Left lobe of liver (tissue), 2 donors: ENCODE data around the gene FADS6. TPM values are rescaled to one million over a fixed set of nuclear protein-coding genes. Genes with fewer than 3 reads are reported as not detected.

Experiments used
- ATAC-seq: fragments of 200-7000 bp; cut with Tn5 transposase; one replicate; pipeline ENCODE4 v1.9.1; 2020; ENCODE audit warnings: mild to moderate bottlenecking, moderate library complexity
- DNase-seq: peaks from one replicate; pipeline ENCODE4 v3.0.0-alpha.2; 2020; ENCODE audit warnings: low spot score
- total RNA-seq: library from RNA; stranded (reverse); gene quantifications from one replicate; pipeline ENCODE4 v1.2.1, GENCODE V29; 2021
- donor health status: DM: no; HTN: no; CAD: no; lungs with moderate emphysema.
- donor health status: DM: no; HTN: yes; CAD: no.

The FADS6 gene
- total RNA-seq, 1 donor from 2014 or later: 1.8 TPM

- ATAC-seq: no peak
- no peak for DNase-seq
Observed at GRCh38 chr17:74856112-74856511, 37.3 kb downstream of the FADS6 start.

DNA sequence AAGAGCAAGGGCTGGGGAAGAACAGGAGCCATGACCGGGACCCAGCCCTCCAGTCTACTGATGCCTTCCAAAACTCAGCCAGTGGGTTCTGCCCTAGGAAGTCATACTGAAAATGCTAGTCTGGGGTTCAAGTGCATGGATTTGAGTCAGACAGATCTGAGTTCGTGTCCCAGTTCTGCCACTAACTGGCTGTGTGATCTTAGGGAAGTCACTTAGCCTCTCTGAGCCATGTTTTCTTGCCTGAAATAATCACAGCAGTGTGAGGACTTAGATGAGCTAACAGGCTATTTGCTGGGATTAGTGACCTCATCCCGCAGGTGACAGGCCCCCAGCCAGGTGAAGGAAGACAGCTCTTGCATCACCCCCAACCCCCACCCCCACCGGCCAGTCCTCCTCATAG lies 38.1 kb downstream of the FADS6 start:
- DNase-seq: no peak
- no peak for ATAC-seq

GRCh38 chr17:74854792-74855191 lies 38.6 kb downstream of the FADS6 start:
- ATAC-seq: no peak

DNA sequence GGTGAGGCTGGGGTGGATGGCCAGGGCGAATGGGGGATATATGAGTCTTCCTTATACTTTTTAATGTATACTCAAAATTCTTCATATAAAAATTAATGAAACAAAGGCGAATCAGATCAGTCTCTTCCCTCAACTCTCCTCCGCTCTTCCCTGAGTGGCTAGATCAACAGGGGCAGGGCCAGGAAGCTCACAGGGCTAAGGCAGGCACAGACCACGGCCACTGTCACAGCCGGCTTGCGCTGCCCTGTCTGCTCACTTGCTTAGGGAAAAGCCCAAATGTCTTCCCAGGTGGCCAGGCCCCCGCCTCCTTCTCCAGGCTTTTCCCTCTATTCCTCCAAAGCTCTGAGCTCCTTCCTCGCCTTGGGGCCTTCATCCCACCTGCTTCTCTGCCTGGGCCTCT lies 39.8 kb downstream of the FADS6 start:
- ATAC-seq (no peak), DNase-seq (no peak)

More at GRCh38 chr17:74854792-74855191, 38.6 kb downstream of the FADS6 start:
- no peak for DNase-seq

DNA sequence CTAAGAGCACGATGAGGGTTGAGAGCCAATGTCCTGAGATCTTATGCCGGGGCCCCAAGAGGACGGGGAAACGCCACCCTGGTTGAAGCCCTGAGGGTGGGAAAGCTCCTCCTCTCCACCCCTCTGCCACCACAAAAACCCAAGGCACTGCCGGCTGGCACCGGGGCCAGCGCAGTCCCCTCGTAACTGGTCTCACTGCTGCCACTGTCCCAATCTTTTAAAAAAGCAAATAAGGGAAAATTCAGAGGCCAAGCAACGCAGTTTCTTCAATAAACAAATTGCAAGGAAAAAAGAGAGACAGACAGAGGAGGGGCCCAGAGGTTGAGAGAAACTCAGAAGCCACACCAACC lies 40.4 kb downstream of the FADS6 start:
- no peak for ATAC-seq
- no peak for DNase-seq

- DNase-seq (no peak), ATAC-seq (peak; percentile 27)
Observed at GRCh38 chr17:74852237-74853047, 41.0 kb downstream of the FADS6 start.

DNA sequence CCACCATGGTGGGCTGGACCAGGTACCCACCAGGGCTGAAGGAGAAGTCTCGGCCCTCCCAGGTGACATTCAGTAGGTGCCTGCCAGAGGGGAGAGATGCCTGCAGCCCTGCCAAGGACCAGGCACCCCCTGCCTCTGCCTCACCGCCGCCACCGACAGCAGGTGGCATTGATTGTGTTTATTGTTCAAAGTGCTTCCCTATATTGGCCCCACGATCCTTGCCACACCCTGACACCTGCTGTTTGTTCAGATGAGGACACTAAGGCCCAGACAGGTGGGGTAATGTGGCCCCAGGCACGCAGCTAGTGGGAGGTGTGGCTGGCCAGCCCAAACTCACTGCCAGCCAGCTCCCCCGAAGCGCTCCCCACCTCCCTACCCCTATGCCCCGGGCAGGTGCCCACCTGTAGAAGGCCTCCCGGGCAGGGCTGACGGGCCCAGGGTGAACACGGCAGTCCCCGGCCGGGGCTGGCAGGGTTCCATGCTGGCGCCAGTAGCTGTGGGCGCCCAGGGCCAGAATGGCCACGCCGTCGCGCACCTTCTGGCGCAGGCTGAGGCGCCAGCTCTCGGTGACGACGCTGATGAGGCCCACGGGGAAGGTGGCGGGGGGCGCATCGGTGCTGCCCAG lies 41.7 kb downstream of the FADS6 start:
- no peak for ATAC-seq
- no peak for DNase-seq

DNA sequence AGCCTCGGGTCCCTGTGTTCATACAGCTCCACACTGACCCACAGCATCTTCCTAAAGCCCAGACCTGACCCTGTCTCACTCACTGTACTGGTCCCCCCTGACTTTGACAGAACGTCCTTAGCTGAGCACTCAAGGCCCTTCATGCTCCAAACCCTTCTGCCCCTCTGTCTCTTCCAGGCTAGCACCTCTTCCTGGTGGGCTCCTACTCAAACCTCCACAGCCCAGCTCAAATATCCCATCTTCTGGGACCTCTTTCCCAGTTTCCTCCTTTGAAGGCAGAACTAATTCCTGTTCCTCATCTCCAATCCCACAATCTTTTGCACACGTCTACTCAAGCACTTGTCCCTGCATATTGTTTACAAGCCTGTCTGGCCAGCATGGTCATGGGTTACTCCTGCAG lies 42.5 kb downstream of the FADS6 start:
- no peak for ATAC-seq
- DNase-seq: no peak

- ATAC-seq (no peak), DNase-seq (no peak)
Observed at GRCh38 chr17:74850310-74850709, 43.1 kb downstream of the FADS6 start.

DNA sequence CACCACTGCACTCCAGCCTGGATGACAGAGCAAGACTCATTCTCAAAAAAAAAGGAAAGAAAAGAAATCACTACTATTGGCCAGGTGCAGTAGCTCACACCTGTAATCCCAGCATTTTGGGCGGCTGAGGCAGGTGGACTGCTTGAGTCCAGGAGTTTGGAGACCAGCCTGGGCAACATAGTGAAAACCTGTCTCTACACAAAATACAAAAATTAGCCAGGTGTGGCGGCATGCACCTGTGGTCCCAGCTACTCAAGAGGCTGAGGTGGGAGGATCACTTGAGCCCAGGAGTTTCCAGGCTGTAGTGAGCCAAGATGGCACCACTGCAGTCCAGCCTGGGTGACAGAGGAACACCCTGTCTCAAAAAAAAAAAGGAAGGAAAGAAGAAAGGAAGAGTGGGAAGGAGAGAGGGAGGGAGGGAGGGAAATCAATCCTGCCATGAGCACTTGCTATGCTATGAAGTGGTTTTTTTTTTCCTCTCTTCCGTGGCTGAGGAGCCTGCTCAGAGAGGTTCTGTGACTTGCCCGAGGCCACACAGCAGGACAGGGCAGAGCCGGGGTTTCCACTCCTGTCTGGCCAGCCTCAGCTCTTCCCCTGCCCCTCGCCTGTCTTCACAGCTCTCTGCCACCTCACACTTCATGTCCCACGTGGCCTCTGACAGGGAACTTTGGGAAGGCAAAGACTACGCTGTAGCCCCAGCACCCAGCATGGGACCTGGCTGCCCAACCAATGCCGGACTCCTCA lies 44.6 kb downstream of the FADS6 start:
- no peak for ATAC-seq
- no peak for DNase-seq

- no peak for DNase-seq
- ATAC-seq: no peak
Observed at GRCh38 chr17:74846621-74847020, 46.8 kb downstream of the FADS6 start.

GRCh38 chr17:74843352-74843627 lies 50.1 kb downstream of the FADS6 start:
- no peak for DNase-seq
- no peak for ATAC-seq

DNA sequence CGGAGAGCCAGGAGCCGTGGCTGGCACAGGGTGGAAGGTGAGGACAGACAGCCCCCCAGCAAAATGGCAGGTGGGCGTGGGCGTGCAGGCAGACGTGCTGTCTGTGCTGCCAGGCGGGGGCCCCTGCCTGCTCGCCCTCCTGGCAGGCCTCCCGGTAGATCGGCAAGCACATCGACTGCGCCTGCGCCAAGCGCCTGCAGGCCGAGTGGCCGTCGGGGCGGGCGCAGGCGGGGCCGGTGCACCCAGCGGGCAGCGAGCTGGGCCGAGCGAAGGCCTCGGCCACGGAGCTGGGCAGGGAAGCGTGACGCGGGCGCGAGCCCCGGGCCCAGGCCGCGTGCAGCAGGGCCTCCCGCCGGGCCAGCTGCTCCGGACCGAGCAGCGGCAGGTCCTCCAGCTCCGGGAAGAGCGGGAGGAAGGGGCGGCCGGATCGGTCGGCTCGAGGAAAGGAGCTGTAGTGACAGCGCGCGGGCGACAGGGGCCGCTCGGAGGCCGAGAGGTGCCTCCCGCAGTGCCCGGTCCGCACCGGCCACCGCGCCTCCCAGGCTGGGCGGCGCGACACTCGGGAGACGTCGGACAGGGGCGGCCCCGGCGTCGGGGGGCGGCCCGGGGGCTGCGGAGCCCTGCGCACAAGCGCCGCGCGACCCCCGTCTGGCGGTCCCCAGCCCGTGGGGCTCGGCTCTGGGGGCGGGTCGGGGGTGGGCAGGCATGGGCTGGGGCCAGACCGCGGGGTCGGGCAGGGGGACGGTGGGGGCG lies 50.7 kb downstream of the FADS6 start:
- ATAC-seq (peak; percentile 86), DNase-seq (peak; percentile 73)

GRCh38 chr17:74842146-74842598 lies 51.3 kb downstream of the FADS6 start:
- ATAC-seq (peak; percentile 4), DNase-seq (no peak)

DNA sequence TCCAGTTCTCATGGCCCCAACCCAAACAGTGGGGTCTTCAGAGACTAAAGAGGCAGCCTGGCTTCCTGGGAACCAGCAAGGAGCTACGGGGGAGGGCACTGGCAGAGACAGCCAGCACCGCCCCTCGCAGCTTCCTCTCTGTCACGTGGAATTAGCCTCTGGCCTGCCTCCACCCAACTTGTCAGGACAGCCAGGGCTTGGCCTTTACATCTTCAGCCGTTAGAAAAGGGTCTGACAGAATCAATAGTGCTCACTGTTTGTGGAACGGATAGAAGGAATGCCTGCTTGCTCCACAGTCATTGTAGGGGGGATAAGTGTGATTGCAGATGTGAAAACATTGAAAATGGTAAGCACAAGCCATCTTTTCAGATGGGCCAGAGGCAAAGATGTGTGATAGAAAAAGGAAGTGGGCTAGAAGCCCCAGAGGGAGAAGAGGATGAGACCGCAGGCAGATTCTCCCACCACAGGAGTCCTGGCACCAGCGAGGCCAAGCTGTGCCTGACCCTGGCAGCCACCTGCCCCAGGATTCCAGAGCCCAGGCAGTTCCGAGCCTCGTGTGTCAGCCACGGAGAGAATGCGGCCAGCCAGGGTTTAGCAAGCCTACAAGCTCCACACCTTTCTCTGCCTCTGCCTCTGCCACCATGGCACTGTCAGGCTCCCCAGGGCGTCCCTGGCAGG lies 52.3 kb downstream of the FADS6 start:
- DNase-seq (no peak), ATAC-seq (peak; percentile 10)

GRCh38 chr17:74839990-74840852 lies 53.2 kb downstream of the FADS6 start:
- ATAC-seq (no peak), DNase-seq (no peak)

- ATAC-seq: no peak
Observed at GRCh38 chr17:74838274-74838673, 55.2 kb downstream of the FADS6 start.

GRCh38 chr17:74836691-74837467 lies 56.6 kb downstream of the FADS6 start:
- no peak for ATAC-seq
- no peak for DNase-seq

More at GRCh38 chr17:74838274-74838673, 55.2 kb downstream of the FADS6 start:
- no peak for DNase-seq

DNA sequence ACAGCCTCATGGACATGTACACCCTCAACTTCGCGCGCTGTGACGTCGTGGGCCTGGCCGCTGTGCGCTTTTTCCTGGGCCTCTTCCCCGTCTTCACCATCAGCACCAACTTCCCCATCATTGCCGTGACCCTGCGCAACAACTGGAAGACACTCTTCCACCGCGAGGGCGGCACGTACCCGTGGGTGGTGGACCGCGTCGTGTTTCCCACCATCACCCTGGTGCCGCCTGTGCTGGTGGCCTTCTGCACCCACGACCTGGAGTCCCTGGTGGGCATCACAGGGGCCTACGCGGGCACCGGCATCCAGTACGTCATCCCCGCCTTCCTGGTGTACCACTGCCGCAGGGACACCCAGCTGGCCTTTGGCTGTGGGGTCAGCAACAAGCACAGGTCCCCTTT lies 57.2 kb downstream of the FADS6 start:
- DNase-seq: no peak
- ATAC-seq: no peak
